Measurements from ENCODE around the gene NT5DC4.

Gene NT5DC4

GRCh38 chr2:112757265-112757664 lies 36.4 kb downstream of the NT5DC4 start:
- DNase-seq, result no peak

GRCh38 chr2:112758711-112759110 lies 37.9 kb downstream of the NT5DC4 start:
- no peak for DNase-seq

- DNase-seq, result no peak
Observed at GRCh38 chr2:112760149-112760548, 39.3 kb downstream of the NT5DC4 start.

- DNase-seq, result no peak
Observed at GRCh38 chr2:112762276-112762675, 41.5 kb downstream of the NT5DC4 start.

- DNase-seq, result peak; percentile 99
Observed at GRCh38 chr2:112764071-112765044, 43.5 kb downstream of the NT5DC4 start, which contains the start of gene CKAP2L. CKAP2L (minus strand) TSS chr2:112764609; CDS start chr2:112764598, 11 bp downstream.

GRCh38 chr2:112765251-112765650 lies 44.4 kb downstream of the NT5DC4 start:
- DNase-seq, result no peak

GRCh38 chr2:112767693-112768330 lies 47.0 kb downstream of the NT5DC4 start:
- DNase-seq, result no peak

- DNase-seq, result no peak
Observed at GRCh38 chr2:112768432-112768831, 47.6 kb downstream of the NT5DC4 start.

GRCh38 chr2:112772322-112772721 lies 51.5 kb downstream of the NT5DC4 start:
- DNase-seq, result no peak

GRCh38 chr2:112772911-112773475 lies 52.2 kb downstream of the NT5DC4 start:
- no peak for DNase-seq

- DNase-seq, result no peak
Observed at GRCh38 chr2:112773556-112773955, 52.7 kb downstream of the NT5DC4 start.

GRCh38 chr2:112774536-112775285 lies 53.9 kb downstream of the NT5DC4 start:
- no peak for DNase-seq

- no peak for DNase-seq
Observed at GRCh38 chr2:112776113-112776512, 55.3 kb downstream of the NT5DC4 start.

GRCh38 chr2:112777036-112777435 lies 56.2 kb downstream of the NT5DC4 start:
- DNase-seq, result no peak

GRCh38 chr2:112779598-112779997 lies 58.8 kb downstream of the NT5DC4 start:
- DNase-seq, result no peak

GRCh38 chr2:112782234-112782799 lies 61.5 kb downstream of the NT5DC4 start:
- no peak for DNase-seq

GRCh38 chr2:112783187-112783714 lies 62.4 kb downstream of the NT5DC4 start:
- DNase-seq, result no peak

- DNase-seq, result no peak
Observed at GRCh38 chr2:112784199-112785189, 63.7 kb downstream of the NT5DC4 start, which contains the start of gene IL1A. IL1A (minus strand) TSS chr2:112784493; CDS start chr2:112783770, 723 bp downstream.

GRCh38 chr2:112787294-112787693 lies 66.5 kb downstream of the NT5DC4 start:
- DNase-seq, result no peak

- no peak for DNase-seq
Observed at GRCh38 chr2:112787729-112788393, 67.0 kb downstream of the NT5DC4 start.
